ENCODE data around the gene VIPAS39. TPM values are rescaled to one million over a fixed set of nuclear protein-coding genes. Genes with fewer than 3 reads are reported as not detected.

The VIPAS39 gene
- polyA plus RNA-seq, 3 donors from 2014 or later: 6.6 to 9.8 (median 9.2) TPM

DNA sequence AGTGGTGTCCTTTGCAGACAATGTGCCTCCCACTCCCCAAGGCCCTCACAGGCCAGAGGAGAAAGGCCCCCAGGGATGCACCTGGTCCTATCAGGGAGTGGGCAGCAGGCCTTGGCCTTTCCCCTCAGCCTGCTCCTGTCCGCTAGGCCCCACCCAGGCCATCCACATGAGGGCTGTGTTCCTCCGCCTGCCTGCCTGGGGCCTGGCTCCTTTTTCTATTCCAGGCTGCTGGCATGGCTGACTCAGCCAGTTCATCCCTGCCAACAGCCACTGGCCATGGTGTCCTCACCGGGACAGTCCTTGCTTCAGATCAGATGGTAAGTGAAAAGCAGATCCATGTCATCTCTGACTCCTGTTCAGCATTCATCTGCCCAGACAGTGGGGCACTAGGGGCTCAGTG lies 27.9 kb upstream of the VIPAS39 start:
- no peak for DNase-seq
- H3K4me1 Mint-ChIP-seq: no peaks in the 10 kb centered on the region

GRCh38 chr14:77482422-77482821 lies 25.0 kb upstream of the VIPAS39 start:
- DNase-seq: no peak
- H3K27me3 Mint-ChIP-seq (ENCODE audit: low read depth in 3 of 3): peaks cover 0 to 3% (median 1%) of the 10 kb centered on the region in 3 donors
- H3K9me3 Mint-ChIP-seq: no peaks in the 10 kb centered on the region
- no peaks in the 10 kb centered on the region for H3K4me1 Mint-ChIP-seq
- H3K36me3 Mint-ChIP-seq: no peaks in the 10 kb centered on the region
- H3K27ac Mint-ChIP-seq: no peak overlapping the region
- no peak overlapping the region for H3K4me3 Mint-ChIP-seq

More for the DNA sequence above, 27.9 kb upstream of the VIPAS39 start:
- H3K36me3 Mint-ChIP-seq: no peaks in the 10 kb centered on the region
- H3K27ac Mint-ChIP-seq: no peak overlapping the region
- H3K9me3 Mint-ChIP-seq: no peaks in the 10 kb centered on the region
- peaks cover 0 to 2% (median 0%) of the 10 kb centered on the region in 3 donors for H3K27me3 Mint-ChIP-seq (ENCODE audit: low read depth in 3 of 3)
- no peak overlapping the region for H3K4me3 Mint-ChIP-seq

DNA sequence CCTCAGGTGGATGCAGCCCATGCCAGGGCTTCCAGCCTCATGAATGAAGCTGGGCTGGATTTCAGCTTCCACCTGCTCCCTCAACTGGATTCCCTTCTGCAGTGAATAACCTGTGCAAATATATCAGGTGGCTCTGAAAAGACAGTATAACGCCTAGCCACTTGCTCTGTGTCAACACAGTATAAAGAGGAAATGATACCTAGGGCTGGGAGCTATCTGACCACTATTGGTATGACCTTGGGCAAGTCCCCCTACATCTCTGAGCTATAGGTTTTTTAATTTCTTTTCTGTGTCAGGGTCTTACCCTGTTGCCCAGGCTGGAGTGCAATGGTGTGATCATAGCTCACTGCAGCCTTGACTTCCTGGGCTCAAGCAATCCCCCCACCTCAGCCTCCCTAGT lies 21.4 kb upstream of the VIPAS39 start:
- H3K4me3 Mint-ChIP-seq: no peak overlapping the region
- no peaks in the 10 kb centered on the region for H3K4me1 Mint-ChIP-seq
- peaks cover 1 to 6% (median 4%) of the 10 kb centered on the region in 3 donors for H3K27me3 Mint-ChIP-seq (ENCODE audit: low read depth in 3 of 3)
- no peaks in the 10 kb centered on the region for H3K9me3 Mint-ChIP-seq
- no peak overlapping the region for H3K27ac Mint-ChIP-seq
- no peak for DNase-seq
- no peaks in the 10 kb centered on the region for H3K36me3 Mint-ChIP-seq

- Mint-ChIP-seq H3K9me3 (no peaks in the 10 kb centered on the region), H3K27ac (no peak overlapping the region), H3K4me1 (no peaks in the 10 kb centered on the region), H3K4me3 (no peak overlapping the region), H3K36me3 (no peaks in the 10 kb centered on the region), H3K27me3 (ENCODE audit: low read depth in 3 of 3) (peaks cover 1 to 5% (median 4%) of the 10 kb centered on the region in 3 donors)
- DNase-seq: no peak
These were observed 20.6 kb upstream of the VIPAS39 start for GRCh38 chr14:77478029-77478428.

DNA sequence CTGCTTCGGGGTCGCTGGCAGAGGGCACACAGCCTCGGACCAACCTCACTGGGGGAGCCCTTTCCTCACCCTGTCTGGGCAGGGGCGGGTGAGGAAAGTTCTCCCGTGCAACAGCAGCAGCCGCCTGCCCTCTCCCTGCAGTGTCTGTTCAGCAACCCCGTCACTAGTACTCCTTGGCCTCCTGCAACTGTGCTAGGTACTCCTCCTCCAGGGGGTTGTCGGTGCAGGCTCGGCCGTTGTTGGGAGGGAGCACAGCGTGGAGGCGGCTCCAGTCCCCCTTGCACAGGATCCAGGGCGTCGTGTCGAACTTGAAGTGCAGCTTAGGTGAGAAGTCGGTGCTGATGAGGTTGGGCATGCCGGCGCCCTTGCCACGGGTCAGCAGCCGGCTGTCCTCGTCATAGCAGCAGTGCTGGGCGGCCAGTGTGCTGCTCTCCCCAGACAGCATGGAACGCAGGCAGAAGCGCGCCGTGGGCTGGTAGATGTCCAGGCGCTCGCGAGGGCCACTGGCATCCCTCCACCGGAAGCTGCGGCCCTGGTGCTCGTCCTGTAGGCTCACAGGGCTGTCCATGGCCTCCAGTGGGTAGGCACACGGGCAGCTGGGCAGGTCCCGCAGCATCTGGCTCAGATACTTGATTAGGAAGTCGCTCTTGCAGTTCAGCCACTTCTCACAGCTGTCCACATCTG lies 18.2 kb upstream of the VIPAS39 start:
- H3K4me3 Mint-ChIP-seq: no peak overlapping the region
- no peak overlapping the region for H3K27ac Mint-ChIP-seq

DNA sequence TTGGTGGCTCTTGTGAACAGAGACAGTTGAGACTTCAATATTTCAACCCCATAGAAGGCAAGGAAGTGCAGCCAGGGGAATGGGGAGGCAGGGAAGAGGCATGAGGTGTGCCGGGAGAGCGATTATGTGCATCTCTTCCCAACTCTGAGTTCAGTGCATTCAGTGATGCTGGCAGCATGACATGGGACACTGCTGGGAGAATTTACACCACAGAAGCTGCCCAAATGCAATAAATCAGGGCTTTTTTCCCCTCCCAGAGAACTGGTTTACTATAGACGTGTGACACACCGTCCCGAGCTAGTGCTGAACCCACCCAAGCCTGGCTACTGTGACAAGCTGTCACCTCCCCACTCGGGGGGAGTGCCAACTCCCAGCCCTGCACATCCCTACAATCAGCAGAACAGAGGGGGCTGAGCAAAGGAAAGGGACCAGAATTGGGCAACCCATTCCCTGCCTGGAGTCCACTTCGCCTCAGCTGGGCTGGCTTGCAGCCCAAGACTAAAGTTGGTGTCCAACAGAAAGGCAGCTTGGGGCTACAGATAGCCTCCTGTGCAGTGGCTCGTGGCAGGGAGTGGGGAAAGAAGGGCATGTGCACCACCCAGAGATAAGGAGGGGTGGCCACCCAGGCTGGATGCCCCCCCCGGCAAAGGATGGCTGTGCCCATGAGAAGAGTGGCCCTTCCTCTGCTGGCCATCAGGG lies 17.2 kb upstream of the VIPAS39 start:
- H3K4me1 Mint-ChIP-seq: no peaks in the 10 kb centered on the region
- peaks cover 0 to 3% (median 1%) of the 10 kb centered on the region in 3 donors for H3K36me3 Mint-ChIP-seq
- no peak overlapping the region for H3K27ac Mint-ChIP-seq
- H3K9me3 Mint-ChIP-seq: no peaks in the 10 kb centered on the region
- H3K4me3 Mint-ChIP-seq: no peak overlapping the region
- peaks cover 1 to 4% (median 3%) of the 10 kb centered on the region in 3 donors for H3K27me3 Mint-ChIP-seq (ENCODE audit: low read depth in 3 of 3)
- DNase-seq: no peak

More for the DNA sequence above, 18.2 kb upstream of the VIPAS39 start:
- DNase-seq: no peak
- no peaks in the 10 kb centered on the region for H3K36me3 Mint-ChIP-seq
- no peaks in the 10 kb centered on the region for H3K9me3 Mint-ChIP-seq
- no peaks in the 10 kb centered on the region for H3K4me1 Mint-ChIP-seq
- peaks cover 1 to 5% (median 4%) of the 10 kb centered on the region in 3 donors for H3K27me3 Mint-ChIP-seq (ENCODE audit: low read depth in 3 of 3)

DNA sequence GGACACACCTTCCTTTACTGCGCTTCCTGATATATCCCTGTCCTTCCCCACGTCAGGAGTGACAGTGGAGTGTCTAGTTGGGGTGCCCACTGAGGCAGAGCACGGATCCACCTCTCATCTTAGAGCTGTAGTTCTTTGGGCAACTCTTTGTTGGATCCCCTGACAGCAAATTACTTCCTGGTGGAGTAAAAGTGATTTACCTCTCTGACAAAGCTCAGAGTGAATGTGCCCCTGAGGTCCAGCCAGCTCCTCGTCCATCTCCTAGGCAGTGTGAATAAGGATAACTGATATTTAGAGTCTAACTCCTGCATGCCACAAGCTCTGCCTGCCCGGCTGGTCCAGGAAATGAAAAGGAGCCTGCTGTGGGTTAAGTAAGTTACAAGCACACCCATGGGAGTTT lies 16.5 kb upstream of the VIPAS39 start:
- DNase-seq: no peak
- no peaks in the 10 kb centered on the region for H3K9me3 Mint-ChIP-seq
- H3K27me3 Mint-ChIP-seq (ENCODE audit: low read depth in 3 of 3): peaks cover 0 to 4% (median 3%) of the 10 kb centered on the region in 3 donors
- H3K4me3 Mint-ChIP-seq: no peak overlapping the region
- peaks cover 0 to 10% (median 9%) of the 10 kb centered on the region in 3 donors for H3K36me3 Mint-ChIP-seq
- H3K27ac Mint-ChIP-seq: no peak overlapping the region
- no peaks in the 10 kb centered on the region for H3K4me1 Mint-ChIP-seq

GRCh38 chr14:77470224-77470870 lies 12.9 kb upstream of the VIPAS39 start:
- H3K9me3 Mint-ChIP-seq: no peaks in the 10 kb centered on the region
- H3K4me1 Mint-ChIP-seq: no peaks in the 10 kb centered on the region
- H3K27me3 Mint-ChIP-seq (ENCODE audit: low read depth in 3 of 3): peaks cover 0 to 4% (median 2%) of the 10 kb centered on the region in 3 donors
- H3K27ac Mint-ChIP-seq: no peak overlapping the region
- peaks cover 6 to 31% (median 18%) of the 10 kb centered on the region in 3 donors for H3K36me3 Mint-ChIP-seq
- DNase-seq: no peak
- no peak overlapping the region for H3K4me3 Mint-ChIP-seq

- Mint-ChIP-seq H3K4me1 (no peaks in the 10 kb centered on the region), H3K4me3 (no peak overlapping the region), H3K9me3 (no peaks in the 10 kb centered on the region), H3K27ac (no peak overlapping the region), H3K36me3 (peaks cover 12 to 39% (median 18%) of the 10 kb centered on the region in 3 donors), H3K27me3 (ENCODE audit: low read depth in 3 of 3) (peaks cover 0 to 3% (median 0%) of the 10 kb centered on the region in 3 donors)
- DNase-seq: no peak
These were observed 12.1 kb upstream of the VIPAS39 start for GRCh38 chr14:77469539-77469938.

GRCh38 chr14:77469067-77469505 lies 11.7 kb upstream of the VIPAS39 start:
- DNase-seq: no peak
- no peaks in the 10 kb centered on the region for H3K4me1 Mint-ChIP-seq
- peaks cover 12 to 42% (median 18%) of the 10 kb centered on the region in 3 donors for H3K36me3 Mint-ChIP-seq
- no peaks in the 10 kb centered on the region for H3K27me3 Mint-ChIP-seq (ENCODE audit: low read depth in 3 of 3)
- H3K4me3 Mint-ChIP-seq: no peak overlapping the region
- no peak overlapping the region for H3K27ac Mint-ChIP-seq
- H3K9me3 Mint-ChIP-seq: no peaks in the 10 kb centered on the region

- peaks cover 12 to 47% (median 23%) of the 10 kb centered on the region in 3 donors for H3K36me3 Mint-ChIP-seq
These were observed 10.4 kb upstream of the VIPAS39 start for GRCh38 chr14:77467801-77468200.

DNA sequence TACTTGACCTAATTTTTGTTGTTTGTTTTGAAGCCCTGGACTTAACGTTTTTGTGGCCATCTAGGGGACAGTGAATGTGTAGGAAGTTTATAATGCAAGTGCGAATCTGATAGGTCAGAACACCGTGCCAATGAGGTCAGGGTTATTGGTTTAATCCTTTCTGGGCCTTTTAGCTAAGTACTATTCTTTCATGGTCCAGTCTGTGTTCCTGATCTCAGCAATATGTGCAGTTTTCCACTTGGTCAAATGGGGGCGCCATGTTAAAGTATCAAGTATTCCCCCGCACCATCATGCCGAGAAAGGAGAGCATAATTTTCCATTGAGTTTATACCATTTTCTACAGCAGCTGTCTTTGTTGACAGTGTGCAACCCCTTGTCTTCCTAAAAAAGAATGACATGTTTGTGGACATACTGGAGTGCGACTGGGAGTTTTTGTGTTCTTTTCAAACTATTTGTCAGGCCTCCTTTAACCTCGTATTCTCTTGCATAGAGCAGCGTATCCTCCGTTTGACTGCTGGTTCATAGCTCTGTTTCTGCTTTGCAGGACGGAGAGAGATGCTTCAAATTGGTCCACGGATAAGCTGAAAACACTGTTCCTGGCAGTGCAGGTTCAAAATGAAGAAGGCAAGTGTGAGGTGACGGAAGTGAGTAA lies 1.8 kb upstream of the VIPAS39 start:
- peak; percentile 32 to 46 (median 45) for DNase-seq
- Mint-ChIP-seq H3K4me1 (peaks cover 44 to 47% of the 10 kb centered on the region in 2 donors), H3K9me3 (no peaks in the 10 kb centered on the region), H3K27ac (peak overlapping the region; percentile 85 to 100 (median 98)), H3K4me3 (peak overlapping the region; percentile 99 to 100 (median 100)), H3K27me3 (ENCODE audit: low read depth in 3 of 3) (peaks cover 2 to 14% (median 4%) of the 10 kb centered on the region in 3 donors), H3K36me3 (peaks cover 5 to 32% (median 23%) of the 10 kb centered on the region in 3 donors)

More at GRCh38 chr14:77467801-77468200, 10.4 kb upstream of the VIPAS39 start:
- Mint-ChIP-seq H3K9me3 (no peaks in the 10 kb centered on the region), H3K4me3 (no peak overlapping the region), H3K4me1 (no peaks in the 10 kb centered on the region), H3K27me3 (ENCODE audit: low read depth in 3 of 3) (no peaks in the 10 kb centered on the region), H3K27ac (no peak overlapping the region)
- no peak for DNase-seq

GRCh38 chr14:77458249-77458950 lies 999 bp upstream of the VIPAS39 start:
- H3K9me3 Mint-ChIP-seq: no peaks in the 10 kb centered on the region
- peak overlapping the region; percentile 99 to 100 (median 100) for H3K4me3 Mint-ChIP-seq
- H3K27ac Mint-ChIP-seq: peak overlapping the region; percentile 92 to 100 (median 99)
- peak in 2 of 3 donors; percentile 19 to 30 for DNase-seq
- peaks cover 44 to 47% of the 10 kb centered on the region in 2 donors for H3K4me1 Mint-ChIP-seq
- peaks cover 2 to 14% (median 4%) of the 10 kb centered on the region in 3 donors for H3K27me3 Mint-ChIP-seq (ENCODE audit: low read depth in 3 of 3)
- H3K36me3 Mint-ChIP-seq: peaks cover 5 to 28% (median 18%) of the 10 kb centered on the region in 3 donors
